Inferior parietal cortex (tissue), 1 donor: ENCODE results near the gene WNK3.

Source experiments
- DNase-seq: peaks from one replicate; pipeline ENCODE4 v3.0.0-alpha.2; 2016; ENCODE audit errors: extremely low spot score

Gene WNK3

DNA sequence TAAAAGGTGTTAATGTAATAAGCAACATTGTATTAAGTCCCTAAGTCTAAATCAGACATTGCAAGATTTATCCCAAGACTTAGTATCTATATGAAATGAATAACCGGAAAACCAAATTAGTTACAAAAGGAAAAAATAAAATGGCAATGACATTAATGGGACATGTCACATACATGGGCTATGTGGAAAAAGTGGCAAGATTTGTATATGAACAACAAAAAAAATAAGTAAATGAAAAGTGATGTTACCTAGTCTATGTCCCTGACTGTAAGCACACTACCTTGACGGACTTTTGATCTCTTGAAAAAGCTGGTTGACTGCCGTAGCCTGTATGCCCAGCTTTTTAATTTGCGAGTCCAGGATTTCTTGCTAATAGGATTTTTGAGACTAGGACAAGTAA lies 119.3 kb downstream of the WNK3 start:
- no peak for DNase-seq

GRCh38 chrX:54237014-54237413 lies 120.8 kb downstream of the WNK3 start:
- no peak for DNase-seq

- DNase-seq: no peak
These were observed 127.3 kb downstream of the WNK3 start for GRCh38 chrX:54230435-54231148.

DNA sequence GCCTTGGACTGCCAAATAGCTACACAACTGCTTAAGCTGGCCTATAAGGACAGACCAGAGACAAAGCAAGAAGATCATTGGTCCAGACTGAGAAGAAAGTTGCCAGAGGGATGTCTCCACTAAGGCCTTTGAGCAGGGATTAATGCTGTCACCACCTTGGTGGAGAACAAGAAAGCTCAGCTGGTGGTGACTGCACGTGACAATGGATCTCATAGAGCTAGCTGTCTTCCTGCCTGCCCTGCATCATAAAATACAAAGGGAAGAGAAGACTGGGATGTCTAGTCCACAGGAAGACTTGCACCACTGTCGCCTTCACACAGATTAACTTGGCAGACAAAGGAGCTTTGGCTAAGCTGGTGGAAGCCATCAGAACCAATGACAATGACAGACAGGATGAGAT lies 134.3 kb downstream of the WNK3 start:
- DNase-seq: no peak

- no peak for DNase-seq
These were observed 144.2 kb downstream of the WNK3 start for GRCh38 chrX:54213603-54214002.

DNA sequence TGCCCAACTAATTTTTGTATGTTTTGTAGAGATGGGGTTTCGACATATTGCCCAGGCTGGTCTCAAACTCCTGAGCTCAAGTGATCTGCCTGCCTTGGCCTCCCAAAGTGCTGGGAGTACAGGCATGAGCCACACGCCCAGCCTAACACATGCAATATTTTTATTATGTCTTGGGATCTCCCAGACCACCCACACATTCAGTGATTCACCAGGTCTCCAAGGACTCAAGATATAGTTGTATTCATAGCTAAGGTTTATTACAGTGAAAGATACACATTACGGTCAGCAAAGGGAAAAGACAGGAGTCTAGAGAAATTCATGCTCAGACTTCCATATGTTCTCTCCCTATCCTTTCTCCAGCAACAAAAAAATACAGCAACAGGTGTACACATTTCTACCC lies 149.3 kb downstream of the WNK3 start:
- DNase-seq: no peak

DNA sequence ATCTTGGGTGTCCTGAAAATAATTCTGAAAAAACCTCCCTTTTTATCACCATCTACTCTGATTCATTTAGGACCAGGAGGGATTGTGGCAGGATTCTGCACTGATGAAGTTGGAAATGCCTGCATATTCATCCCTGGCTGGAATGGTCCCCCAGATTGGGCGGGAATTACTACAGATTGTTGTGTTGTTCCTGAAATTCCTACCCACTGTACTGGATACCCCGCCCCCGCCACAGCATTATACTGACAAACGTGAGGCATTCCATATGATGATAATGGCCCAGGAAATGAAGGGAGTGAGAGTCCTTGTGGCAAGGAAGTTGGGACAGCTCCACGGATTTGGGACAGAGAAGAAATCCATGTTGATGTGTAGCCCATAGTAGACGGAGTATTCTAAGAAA lies 159.6 kb downstream of the WNK3 start:
- no peak for DNase-seq

GRCh38 chrX:54194982-54195588 lies 162.8 kb downstream of the WNK3 start:
- no peak for DNase-seq

- DNase-seq: no peak
These were observed 164.6 kb downstream of the WNK3 start for GRCh38 chrX:54193085-54193821.

- no peak for DNase-seq
These were observed 173.4 kb downstream of the WNK3 start for GRCh38 chrX:54184474-54184873.

DNA sequence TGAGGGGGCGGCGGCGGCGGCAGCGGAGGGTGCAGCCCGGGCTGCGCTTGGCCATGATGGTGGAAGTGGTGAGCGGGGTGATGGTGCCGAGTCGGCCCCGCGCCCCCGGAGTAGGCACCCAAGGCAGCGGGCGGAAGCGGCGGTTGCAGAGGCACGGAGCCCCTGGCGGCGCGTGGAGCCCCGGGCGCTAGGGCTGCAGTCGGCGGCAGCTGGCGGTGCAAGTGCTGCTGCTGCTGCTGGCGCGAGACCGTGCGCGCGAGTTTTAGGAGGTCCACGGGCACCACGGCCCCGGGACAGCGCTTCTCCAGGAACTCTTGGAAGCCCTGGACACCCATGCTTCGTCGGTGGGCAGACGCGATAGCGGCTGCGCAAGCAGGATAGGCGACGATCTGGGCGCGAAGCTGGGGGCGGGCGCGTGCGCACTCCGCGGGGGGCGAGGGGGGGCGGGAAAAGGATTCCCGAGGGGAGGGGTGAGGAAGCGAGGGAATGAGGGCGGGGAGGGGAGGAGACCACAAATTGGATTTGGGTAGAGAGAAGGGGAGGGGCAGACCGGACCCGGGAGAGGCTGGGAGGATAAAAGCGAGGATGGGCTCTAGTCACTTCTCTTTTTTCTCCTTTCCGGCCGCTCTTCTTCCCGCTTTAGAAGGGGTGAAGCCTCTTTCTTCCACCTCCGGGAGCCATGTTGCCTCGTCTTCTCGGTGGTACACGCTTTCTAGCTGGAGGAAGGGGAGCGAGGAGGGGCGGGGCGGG lies 174.8 kb downstream of the WNK3 start, which contains the start of gene FAM120C:
Gene FAM120C (minus strand): TSS at position 391 of the 750 bp plus-strand sequence. CDS start 56 bp downstream, at position 335.
- peak; percentile 37 for DNase-seq

DNA sequence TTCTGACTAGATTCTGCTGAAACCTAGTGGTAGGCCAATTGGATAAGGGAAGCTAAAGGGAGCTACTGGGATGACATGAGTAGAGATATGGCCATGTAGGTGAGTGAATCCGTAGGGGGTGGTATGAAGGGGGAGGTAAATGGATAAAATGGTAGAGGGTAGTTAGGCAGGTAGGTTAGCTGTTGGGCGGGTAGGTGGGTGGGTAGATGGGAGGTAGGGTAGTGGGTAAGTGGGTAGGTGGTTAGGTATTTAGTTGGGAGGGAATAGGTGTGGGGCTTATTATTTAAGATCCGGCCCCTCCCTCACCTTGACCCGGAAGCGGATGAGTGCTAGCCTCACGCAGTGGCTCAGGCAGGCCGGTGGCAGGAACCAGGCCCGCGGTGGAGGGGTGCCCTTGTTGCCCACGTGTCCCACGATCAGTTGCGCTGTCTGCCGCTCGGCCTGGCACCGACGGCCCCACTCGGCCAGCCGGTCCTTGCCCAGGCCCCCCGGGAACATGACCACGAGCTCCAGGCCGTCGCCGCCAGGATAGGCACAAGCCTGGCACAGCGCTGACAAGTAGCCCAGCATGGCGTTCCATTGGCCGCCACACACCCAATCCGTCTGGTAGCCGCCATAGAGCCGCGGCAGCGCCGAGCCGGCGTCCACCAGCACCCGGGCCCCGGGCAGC lies 175.5 kb downstream of the WNK3 start:
- DNase-seq: peak; percentile 45

GRCh38 chrX:54181202-54181953 lies 176.5 kb downstream of the WNK3 start:
- DNase-seq: no peak

DNA sequence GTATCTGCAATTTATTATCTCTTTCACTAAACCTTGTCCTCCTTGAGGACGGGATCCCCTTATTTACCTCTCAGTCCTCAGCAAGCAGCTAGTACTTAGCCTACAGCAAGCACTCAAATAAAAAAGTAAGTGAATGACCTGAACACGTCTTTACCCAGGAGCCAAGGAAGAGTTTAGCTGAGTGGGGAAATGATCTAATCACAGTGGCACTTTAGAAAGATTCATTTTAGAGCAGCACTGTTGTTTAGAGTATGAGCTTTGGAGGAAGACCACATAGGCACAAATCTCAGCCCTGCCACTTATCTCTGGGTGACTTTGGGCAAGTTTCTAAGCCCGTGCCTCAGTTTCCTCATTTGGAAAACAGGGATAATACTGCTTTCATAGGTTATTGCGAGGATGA lies 177.4 kb downstream of the WNK3 start:
- no peak for DNase-seq

DNA sequence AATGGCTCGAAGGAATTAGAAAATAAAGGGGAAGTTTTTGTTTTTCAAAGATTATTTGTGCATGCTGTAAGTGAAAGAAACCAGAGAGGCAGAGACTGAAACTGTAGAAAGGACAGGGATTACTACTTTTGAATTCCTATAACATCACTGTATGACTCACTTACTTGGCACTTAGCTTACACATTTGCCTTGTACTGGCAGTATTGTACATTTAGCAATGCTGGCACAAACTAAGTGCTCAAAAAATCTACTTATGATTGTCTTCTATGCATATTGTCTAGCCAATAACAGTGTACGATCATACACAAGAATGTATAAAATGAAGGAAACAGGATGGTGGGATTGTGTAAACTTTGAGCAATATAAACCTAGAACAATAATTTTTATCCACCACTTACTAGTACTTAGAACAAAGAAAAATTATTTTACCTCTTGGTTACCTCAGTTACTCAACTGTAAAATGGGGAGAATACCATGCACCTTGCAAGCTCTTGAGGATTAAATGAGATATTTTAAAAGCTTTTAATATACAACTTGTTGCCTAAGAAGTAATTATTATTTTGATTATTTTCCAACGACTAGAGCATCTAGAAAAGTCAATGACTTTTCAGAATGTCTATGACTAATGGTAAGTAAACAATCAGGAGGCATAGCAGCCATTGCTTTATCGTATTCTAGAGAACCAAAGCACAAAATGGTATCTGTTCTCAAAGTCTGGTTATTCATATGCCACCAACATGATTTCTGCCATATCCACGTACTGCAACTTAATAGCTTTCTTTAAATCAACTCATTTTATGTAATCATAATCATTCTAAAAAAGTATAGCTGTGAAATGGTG lies 179.5 kb downstream of the WNK3 start:
- DNase-seq: no peak

- no peak for DNase-seq
These were observed 180.5 kb downstream of the WNK3 start for GRCh38 chrX:54177306-54177705.

DNA sequence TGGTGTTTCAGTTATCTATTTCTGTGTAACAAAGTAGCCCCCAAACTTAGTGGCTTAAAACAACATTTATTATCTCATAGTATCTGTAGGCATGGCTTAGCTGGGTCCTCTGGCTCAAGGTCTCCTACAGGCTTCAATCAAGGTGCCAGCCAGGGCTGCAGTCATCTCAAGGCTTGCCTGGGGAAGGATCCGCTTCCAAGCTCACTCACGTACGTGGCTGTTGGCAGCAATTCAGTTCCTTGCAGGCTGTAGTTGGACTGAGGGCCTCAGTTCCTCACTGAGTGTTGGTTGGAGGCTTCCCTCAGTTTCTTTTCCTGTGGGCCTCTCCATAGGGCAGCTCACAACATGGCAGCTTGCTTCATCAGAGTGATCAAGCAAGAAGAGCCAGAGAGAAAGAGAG lies 184.1 kb downstream of the WNK3 start:
- no peak for DNase-seq

DNA sequence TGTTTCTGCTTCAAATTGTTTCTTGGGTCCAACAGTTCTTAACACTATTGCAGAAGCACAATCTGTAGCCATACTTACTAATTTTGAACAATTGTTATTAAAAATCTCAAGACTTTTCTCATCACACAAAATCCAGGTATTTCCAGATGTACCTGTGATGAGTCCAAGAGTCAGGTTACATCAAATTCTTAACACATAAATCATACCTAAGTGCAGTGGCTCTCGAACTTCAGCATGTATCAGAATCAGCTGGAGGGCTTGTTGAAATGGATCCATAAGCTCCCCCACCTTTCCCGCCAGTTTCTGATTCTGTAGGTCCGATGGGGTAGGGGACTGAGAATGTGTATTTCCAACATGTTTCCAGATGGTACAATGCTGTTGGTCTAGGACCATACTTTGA lies 185.4 kb downstream of the WNK3 start:
- no peak for DNase-seq

DNA sequence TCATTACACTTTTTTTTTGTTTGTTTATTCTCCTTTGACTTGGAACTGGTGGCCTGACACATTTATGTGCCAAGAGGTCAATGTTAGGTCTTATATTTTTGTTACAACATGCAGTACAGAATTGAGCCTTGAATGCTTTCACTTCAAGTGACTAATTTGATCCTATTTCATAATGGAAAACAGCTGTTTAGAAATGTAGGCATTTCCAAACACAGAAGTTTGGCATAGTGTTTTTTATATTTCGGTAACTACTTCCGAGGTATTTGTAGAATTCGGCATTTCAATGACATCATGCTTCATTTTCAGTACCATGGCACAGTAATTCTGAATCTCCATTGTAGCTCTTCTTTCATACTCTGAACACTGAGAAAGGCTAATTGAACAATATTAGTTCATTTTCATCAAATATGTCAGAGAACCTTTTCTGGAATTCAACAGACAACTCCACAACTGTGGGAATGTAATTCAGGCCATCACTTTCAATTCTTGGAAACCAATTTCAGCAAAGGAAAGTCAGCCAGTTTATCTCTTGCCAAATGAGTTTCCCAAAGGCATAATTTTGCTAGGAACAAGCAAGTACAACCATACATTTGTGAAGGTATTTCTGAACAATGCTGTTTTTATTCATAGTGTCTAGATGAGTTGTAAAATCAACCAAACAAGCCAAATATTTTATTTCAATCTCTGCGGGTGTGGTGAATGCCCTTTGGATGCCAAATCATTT lies 186.2 kb downstream of the WNK3 start:
- no peak for DNase-seq
